ENCODE data around the gene SLC25A29. TPM values are rescaled to one million over a fixed set of nuclear protein-coding genes. Genes with fewer than 3 reads are reported as not detected.

Gene SLC25A29
- total and polyA plus RNA-seq, 2 of the 13 experiments (the other 11 are each of a cell fraction or from before 2014, with no cell fraction given) = 12.2 to 17.2 TPM

- no peak overlapping the region for H3K4me3 ChIP-seq (replicated peaks in 1 of 3; ENCODE audit: insufficient read depth in 1 of 3, low read depth in 2 of 3, low read length in 3 of 3)
- CTCF ChIA-PET (ENCODE audit: low intra/inter-chr PET ratio, low total read pairs) = no interaction called here
- FAIRE-seq (no peak), DNase-seq (ENCODE audit: low spot score) (no peak), ATAC-seq (no peak)
- H3K27ac ChIP-seq (ENCODE audit: extremely low read length, insufficient read depth, low read length) = no peak overlapping the region
- WGBS (ENCODE audit: low lambda C conversion rate) = 82% methylated on average over 11 of the region's 11 CpGs
- peaks cover 0 to 5% of the 10 kb centered on the region in 2 experiments; a peak in 2 of 5 replicates for H3K36me3 ChIP-seq (replicated peaks in 1 of 2; ENCODE audit: control insufficient read depth in 1 of 2, insufficient read depth in 2 of 2, low read length in 2 of 2)
- TF ChIP-seq U2AF2 (IDR thresholded peaks at IDR 0.05; ENCODE audit: low read depth, low read length) (no peak), ZMYM3 (CRISPR knock-in tag; IDR thresholded peaks at IDR 0.05) (no peak), ZNF605 (CRISPR knock-in tag; IDR thresholded peaks at IDR 0.05) (no peak), MEIS1 (CRISPR knock-in tag; IDR thresholded peaks at IDR 0.05; ENCODE audit: borderline replicate concordance) (no peak), ZNF547 (CRISPR knock-in tag; IDR thresholded peaks at IDR 0.05) (no peak), ZFP41 (CRISPR knock-in tag; IDR thresholded peaks at IDR 0.05; ENCODE audit: borderline replicate concordance) (no peak), MAF1 (CRISPR knock-in tag; IDR thresholded peaks at IDR 0.05; ENCODE audit: borderline replicate concordance) (no peak), FOXM1 (CRISPR knock-in tag; IDR thresholded peaks at IDR 0.05) (no peak), AKAP8 (CRISPR knock-in tag; IDR thresholded peaks at IDR 0.05) (no peak)
- TF ChIP-seq, protein P1, sequence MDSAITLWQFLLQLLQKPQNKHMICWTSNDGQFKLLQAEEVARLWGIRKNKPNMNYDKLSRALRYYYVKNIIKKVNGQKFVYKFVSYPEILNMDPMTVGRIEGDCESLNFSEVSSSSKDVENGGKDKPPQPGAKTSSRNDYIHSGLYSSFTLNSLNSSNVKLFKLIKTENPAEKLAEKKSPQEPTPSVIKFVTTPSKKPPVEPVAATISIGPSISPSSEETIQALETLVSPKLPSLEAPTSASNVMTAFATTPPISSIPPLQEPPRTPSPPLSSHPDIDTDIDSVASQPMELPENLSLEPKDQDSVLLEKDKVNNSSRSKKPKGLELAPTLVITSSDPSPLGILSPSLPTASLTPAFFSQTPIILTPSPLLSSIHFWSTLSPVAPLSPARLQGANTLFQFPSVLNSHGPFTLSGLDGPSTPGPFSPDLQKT (CRISPR knock-in tag; IDR thresholded peaks at IDR 0.05; ENCODE audit: borderline replicate concordance) = no peak
- BruUV-seq (replicated peaks) = no TSS peak
- H2AFZ ChIP-seq (ENCODE audit: low read length) = no peak overlapping the region
- intact Hi-C loops (cut with micrococcal nuclease; ENCODE audit: unreplicated experiment) = no loop called here
- H3K9ac ChIP-seq (ENCODE audit: insufficient read depth, low read depth, low read length) = no peak overlapping the region
- no peaks in the 10 kb centered on the region for H4K20me1 ChIP-seq (ENCODE audit: insufficient read depth, low read length)
- POLR2A ChIA-PET = interaction anchor here (1.0 to 1.5 kb wide), 2 partner anchors 10 to 44 kb away, joined by 3 to 4 read pairs; no protein-coding TSS in a partner anchor
- H3K27me3 ChIP-seq (ENCODE audit: control insufficient read depth in 1 of 2, insufficient read depth in 2 of 2, low read length in 2 of 2) = no peaks in the 10 kb centered on the region; a peak in 1 of 5 replicates
- in situ Hi-C loops (cut with HindIII; ENCODE audit: extremely low pct_ligation_motif_present, low pct_unique_long_range_greater_than_20kb) = no loop called here
- no peaks in the 10 kb centered on the region for H3K9me3 ChIP-seq (ENCODE audit: low read length)
- H3K4me1 ChIP-seq (ENCODE audit: insufficient read depth, low read length) = peaks cover 43% of the 10 kb centered on the region
- no peaks in the 10 kb centered on the region for H3K79me2 ChIP-seq (ENCODE audit: insufficient read depth, low read length)
- H3K4me2 ChIP-seq (ENCODE audit: low read depth, low read length) = no peak overlapping the region
These were observed 23.7 kb upstream of the SLC25A29 start for GRCh38 chr14:100330007-100330344.
